ENCODE results near the gene C1QL4.

DNA sequence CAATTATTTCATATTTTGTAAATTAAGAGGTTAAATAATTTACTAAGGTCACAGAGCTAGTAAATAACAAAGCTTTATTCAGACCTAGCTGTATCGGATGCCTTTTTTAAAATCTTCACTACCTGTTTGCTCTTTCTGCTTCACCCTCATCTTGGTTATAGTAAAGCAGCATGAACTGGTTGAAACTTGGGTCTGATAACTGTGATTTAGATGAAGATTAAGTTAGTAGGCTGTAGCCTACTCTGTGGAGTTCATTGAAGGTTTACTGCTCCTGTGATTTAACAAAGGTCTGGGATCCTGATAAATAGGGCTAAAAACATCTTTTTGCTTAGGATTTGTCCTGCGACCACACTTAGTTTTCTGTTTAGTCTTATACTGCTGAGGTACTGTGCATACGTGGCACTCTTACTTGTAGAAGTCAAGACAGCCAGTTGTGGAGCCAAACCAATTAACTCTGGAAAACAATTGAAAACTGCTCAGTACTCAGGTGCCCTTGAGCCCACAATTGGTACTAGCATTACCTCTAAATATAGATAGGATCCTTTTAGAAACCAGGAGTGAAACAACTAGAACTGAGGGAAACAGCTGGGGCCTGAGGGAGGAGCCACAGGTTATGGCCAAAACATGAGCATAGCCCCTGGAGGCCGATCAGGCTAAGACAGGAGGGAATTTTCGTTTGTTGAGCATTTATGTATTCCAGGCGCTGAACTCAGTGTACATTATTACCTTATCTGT is 32.6 kb upstream of the C1QL4 start:
- TF ChIP-seq SIN3A (IDR thresholded peaks at IDR 0.05; ENCODE audit: borderline replicate concordance, insufficient read depth, low read depth, low read length), result no peak
- TF ChIP-seq, protein P1, sequence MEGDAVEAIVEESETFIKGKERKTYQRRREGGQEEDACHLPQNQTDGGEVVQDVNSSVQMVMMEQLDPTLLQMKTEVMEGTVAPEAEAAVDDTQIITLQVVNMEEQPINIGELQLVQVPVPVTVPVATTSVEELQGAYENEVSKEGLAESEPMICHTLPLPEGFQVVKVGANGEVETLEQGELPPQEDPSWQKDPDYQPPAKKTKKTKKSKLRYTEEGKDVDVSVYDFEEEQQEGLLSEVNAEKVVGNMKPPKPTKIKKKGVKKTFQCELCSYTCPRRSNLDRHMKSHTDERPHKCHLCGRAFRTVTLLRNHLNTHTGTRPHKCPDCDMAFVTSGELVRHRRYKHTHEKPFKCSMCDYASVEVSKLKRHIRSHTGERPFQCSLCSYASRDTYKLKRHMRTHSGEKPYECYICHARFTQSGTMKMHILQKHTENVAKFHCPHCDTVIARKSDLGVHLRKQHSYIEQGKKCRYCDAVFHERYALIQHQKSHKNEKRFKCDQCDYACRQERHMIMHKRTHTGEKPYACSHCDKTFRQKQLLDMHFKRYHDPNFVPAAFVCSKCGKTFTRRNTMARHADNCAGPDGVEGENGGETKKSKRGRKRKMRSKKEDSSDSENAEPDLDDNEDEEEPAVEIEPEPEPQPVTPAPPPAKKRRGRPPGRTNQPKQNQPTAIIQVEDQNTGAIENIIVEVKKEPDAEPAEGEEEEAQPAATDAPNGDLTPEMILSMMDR (IDR thresholded peaks at IDR 0.05), result no peak
- TF ChIP-seq, protein P2, sequence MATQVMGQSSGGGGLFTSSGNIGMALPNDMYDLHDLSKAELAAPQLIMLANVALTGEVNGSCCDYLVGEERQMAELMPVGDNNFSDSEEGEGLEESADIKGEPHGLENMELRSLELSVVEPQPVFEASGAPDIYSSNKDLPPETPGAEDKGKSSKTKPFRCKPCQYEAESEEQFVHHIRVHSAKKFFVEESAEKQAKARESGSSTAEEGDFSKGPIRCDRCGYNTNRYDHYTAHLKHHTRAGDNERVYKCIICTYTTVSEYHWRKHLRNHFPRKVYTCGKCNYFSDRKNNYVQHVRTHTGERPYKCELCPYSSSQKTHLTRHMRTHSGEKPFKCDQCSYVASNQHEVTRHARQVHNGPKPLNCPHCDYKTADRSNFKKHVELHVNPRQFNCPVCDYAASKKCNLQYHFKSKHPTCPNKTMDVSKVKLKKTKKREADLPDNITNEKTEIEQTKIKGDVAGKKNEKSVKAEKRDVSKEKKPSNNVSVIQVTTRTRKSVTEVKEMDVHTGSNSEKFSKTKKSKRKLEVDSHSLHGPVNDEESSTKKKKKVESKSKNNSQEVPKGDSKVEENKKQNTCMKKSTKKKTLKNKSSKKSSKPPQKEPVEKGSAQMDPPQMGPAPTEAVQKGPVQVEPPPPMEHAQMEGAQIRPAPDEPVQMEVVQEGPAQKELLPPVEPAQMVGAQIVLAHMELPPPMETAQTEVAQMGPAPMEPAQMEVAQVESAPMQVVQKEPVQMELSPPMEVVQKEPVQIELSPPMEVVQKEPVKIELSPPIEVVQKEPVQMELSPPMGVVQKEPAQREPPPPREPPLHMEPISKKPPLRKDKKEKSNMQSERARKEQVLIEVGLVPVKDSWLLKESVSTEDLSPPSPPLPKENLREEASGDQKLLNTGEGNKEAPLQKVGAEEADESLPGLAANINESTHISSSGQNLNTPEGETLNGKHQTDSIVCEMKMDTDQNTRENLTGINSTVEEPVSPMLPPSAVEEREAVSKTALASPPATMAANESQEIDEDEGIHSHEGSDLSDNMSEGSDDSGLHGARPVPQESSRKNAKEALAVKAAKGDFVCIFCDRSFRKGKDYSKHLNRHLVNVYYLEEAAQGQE (IDR thresholded peaks at IDR 0.05; ENCODE audit: insufficient read depth in 1 of 2, low read depth in 2 of 2, low read length in 1 of 2), result no peak

All from Panc1 (cell line).